ENCODE results near the gene KRTAP21-3. TPM values are rescaled to one million over a fixed set of nuclear protein-coding genes. Genes with fewer than 3 reads are reported as not detected.

The KRTAP21-3 gene
- total and polyA plus RNA-seq, 8 donors = not detected

DNA sequence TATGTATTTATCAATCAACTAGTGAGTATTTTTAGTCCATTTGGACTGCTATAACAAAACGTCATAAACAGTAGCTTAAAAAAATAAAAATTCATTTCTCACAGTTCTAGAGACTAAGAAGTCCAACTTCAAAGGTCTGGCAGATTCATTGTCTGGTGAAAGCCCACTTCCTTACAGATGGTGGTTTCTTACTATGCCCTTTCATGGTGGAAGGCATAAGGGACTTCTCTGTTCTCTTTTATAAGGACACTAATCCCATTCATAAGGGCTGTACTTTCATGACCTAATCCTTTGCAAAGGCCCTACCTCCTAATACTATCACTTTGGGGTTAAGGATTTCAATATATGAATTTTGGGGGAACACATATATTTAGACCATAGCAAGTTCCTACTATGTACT, 38.0 kb downstream of the KRTAP21-3 start:
- Histone ChIP-seq H3K36me3 (no peaks in the 10 kb centered on the region), H3K4me3 (no peak overlapping the region), H3K27ac (no peak overlapping the region), H3K27me3 (no peaks in the 10 kb centered on the region), H3K4me1 (no peaks in the 10 kb centered on the region), H3K9me3 (peaks cover 0 to 5% (median 2%) of the 10 kb centered on the region in 4 donors)
- 35 to 58% (median 38%) methylated on average over 1 of the region's 1 CpG for WGBS, 5 donors
- no peak for DNase-seq
- no peak for TF ChIP-seq POLR2A (IDR thresholded peaks at IDR 0.05)
- TF ChIP-seq CTCF (IDR thresholded peaks at IDR 0.05) = no peak
- no peak for TF ChIP-seq POLR2AphosphoS5 (IDR thresholded peaks at IDR 0.05)
- no peak for TF ChIP-seq EP300 (IDR thresholded peaks at IDR 0.05)
- intact Hi-C loops (cut with DNase I; ENCODE audit: low total_unique reads) = no loop called here

DNA sequence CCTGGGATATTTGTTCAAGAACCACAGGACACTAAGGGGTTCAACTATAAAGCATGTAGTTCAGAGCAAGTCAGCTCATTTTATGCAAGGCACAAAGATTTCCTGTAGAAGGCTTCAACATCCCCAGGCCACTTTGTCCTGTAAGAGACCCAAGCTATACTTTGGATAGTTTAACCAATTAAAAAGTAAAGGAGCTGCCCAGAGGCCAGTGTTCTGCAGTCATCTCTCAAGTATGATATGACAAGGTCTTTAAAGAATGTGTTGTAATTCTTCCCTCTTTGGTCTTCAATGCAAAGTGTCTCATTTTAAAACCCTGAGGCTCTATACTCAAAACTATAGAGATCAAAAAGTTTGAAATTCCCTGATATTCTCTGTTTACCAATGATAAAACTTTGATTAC, 41.8 kb downstream of the KRTAP21-3 start:
- Histone ChIP-seq H3K27me3 (no peaks in the 10 kb centered on the region), H3K4me1 (no peaks in the 10 kb centered on the region), H3K27ac (no peak overlapping the region), H3K9me3 (peaks cover 0 to 8% (median 2%) of the 10 kb centered on the region in 4 donors), H3K36me3 (no peaks in the 10 kb centered on the region), H3K4me3 (no peak overlapping the region)
- no peak for TF ChIP-seq CTCF (IDR thresholded peaks at IDR 0.05)
- TF ChIP-seq POLR2A (IDR thresholded peaks at IDR 0.05) = no peak
- TF ChIP-seq EP300 (IDR thresholded peaks at IDR 0.05) = no peak
- TF ChIP-seq POLR2AphosphoS5 (IDR thresholded peaks at IDR 0.05) = no peak
- intact Hi-C loops (cut with DNase I; ENCODE audit: low total_unique reads) = no loop called here
- no peak for DNase-seq

- WGBS, 5 donors = 41 to 76% (median 58%) methylated on average over 1 of the region's 1 CpG
- intact Hi-C loops (cut with DNase I; ENCODE audit: low total_unique reads) = no loop called here
- Histone ChIP-seq H3K4me3 (no peak overlapping the region), H3K36me3 (no peaks in the 10 kb centered on the region), H3K27ac (no peak overlapping the region), H3K27me3 (no peaks in the 10 kb centered on the region), H3K9me3 (peaks cover 0 to 20% (median 5%) of the 10 kb centered on the region in 4 donors), H3K4me1 (no peaks in the 10 kb centered on the region)
- no peak for DNase-seq
- TF ChIP-seq EP300 (IDR thresholded peaks at IDR 0.05) (no peak), POLR2A (IDR thresholded peaks at IDR 0.05) (no peak), POLR2AphosphoS5 (IDR thresholded peaks at IDR 0.05) (no peak), CTCF (IDR thresholded peaks at IDR 0.05) (no peak)
Observed at GRCh38 chr21:30674312-30674711, 44.3 kb downstream of the KRTAP21-3 start.

- 62 to 73% (median 70%) methylated on average over 2 of the region's 2 CpGs for WGBS, 5 donors
- intact Hi-C loops (cut with DNase I; ENCODE audit: low total_unique reads) = no loop called here
- Histone ChIP-seq H3K4me3 (no peak overlapping the region), H3K4me1 (no peaks in the 10 kb centered on the region), H3K27me3 (no peaks in the 10 kb centered on the region), H3K9me3 (peaks cover 0 to 29% (median 9%) of the 10 kb centered on the region in 4 donors), H3K36me3 (no peaks in the 10 kb centered on the region), H3K27ac (no peak overlapping the region)
- no peak for DNase-seq
- TF ChIP-seq EP300 (IDR thresholded peaks at IDR 0.05) (no peak), POLR2A (IDR thresholded peaks at IDR 0.05) (no peak), CTCF (IDR thresholded peaks at IDR 0.05) (no peak), POLR2AphosphoS5 (IDR thresholded peaks at IDR 0.05) (no peak)
Observed at GRCh38 chr21:30672985-30673650, 45.5 kb downstream of the KRTAP21-3 start.

All from stomach (tissue), 9 donors.